Duodenal mucosa (tissue), 2 donors: ENCODE measurements around the gene CLCN7.
"Not testable (repeated sequence)": the region's sequence is repeated elsewhere in the genome, so short reads cannot be mapped to it uniquely, and the experiment has no call there.

ENCODE experiments used
- H3K27ac ChIP-seq: one replicate; pipeline ENCODE4 v1.7.0; 2013; ENCODE audit warnings: low read depth, low read length
- H3K27me3 ChIP-seq, 2 donors: one replicate each; pipeline ENCODE4 v1.7.0; 2013; ENCODE audit warnings: low read length in 2 of 2, control low read depth in 1 of 2; ENCODE audit not compliant: insufficient read depth in 2 of 2, control insufficient read depth in 1 of 2
- H3K36me3 ChIP-seq, 2 donors: one replicate each; pipeline ENCODE4 v1.7.0; 2013; ENCODE audit warnings: low read length in 2 of 2, control low read depth in 1 of 2; ENCODE audit not compliant: insufficient read depth in 2 of 2, control insufficient read depth in 1 of 2
- H3K4me1 ChIP-seq, 2 donors: one replicate each; pipeline ENCODE4 v1.7.0; 2013; ENCODE audit warnings: low read length in 2 of 2, control low read depth in 1 of 2; ENCODE audit not compliant: insufficient read depth in 2 of 2, control insufficient read depth in 1 of 2
- H3K4me3 ChIP-seq, 2 donors: one replicate each; pipeline ENCODE4 v1.7.0; 2013; ENCODE audit warnings: low read length in 2 of 2, low read depth in 1 of 2
- H3K9ac ChIP-seq, 2 donors: one replicate each; pipeline ENCODE4 v1.7.0; 2013; ENCODE audit warnings: low read length in 2 of 2, low read depth in 1 of 2
- H3K9me3 ChIP-seq, 2 donors: one replicate each; pipeline ENCODE4 v1.7.0; 2013; ENCODE audit warnings: low read length in 2 of 2, control low read depth in 1 of 2; ENCODE audit not compliant: control insufficient read depth in 1 of 2

The CLCN7 gene

DNA sequence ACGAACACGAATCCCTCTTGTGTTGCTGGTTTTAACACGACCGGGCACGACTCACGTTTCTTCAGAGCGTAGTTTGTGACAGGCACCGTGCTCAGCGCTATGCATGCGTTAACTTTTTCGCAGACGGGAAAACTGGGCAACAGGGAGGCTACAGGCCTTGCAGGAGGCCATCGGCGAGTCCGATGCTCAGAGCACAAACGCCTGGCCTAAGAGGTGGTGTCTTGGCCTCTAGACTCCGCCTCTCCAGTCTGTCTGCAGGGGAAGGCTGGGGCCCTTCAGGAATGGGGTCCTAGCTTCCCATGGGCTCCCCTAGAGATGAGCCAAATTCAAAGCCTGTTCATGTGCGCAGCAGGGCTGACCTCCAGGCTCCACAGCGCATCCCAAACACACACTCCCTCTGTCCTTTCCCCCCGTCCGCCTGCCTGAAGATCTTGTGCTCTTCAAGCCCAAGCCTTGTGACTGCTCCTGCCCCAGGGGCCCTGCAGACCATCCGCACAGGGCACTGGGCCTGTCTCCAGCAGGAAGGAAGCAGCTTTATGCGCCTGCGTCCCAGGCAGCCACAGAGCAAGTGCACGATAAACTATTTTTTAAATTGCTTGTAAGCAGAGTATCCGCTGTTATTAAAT lies 3.1 kb downstream of the CLCN7 start:
- Histone ChIP-seq H3K36me3 (no peaks in the 10 kb centered on the region), H3K27ac (no peak overlapping the region), H3K27me3 (no peaks in the 10 kb centered on the region), H3K4me3 (no peak overlapping the region), H3K9me3 (no peaks in the 10 kb centered on the region), H3K4me1 (peaks cover 13 to 32% of the 10 kb centered on the region in 2 donors), H3K9ac (no peak overlapping the region)

DNA sequence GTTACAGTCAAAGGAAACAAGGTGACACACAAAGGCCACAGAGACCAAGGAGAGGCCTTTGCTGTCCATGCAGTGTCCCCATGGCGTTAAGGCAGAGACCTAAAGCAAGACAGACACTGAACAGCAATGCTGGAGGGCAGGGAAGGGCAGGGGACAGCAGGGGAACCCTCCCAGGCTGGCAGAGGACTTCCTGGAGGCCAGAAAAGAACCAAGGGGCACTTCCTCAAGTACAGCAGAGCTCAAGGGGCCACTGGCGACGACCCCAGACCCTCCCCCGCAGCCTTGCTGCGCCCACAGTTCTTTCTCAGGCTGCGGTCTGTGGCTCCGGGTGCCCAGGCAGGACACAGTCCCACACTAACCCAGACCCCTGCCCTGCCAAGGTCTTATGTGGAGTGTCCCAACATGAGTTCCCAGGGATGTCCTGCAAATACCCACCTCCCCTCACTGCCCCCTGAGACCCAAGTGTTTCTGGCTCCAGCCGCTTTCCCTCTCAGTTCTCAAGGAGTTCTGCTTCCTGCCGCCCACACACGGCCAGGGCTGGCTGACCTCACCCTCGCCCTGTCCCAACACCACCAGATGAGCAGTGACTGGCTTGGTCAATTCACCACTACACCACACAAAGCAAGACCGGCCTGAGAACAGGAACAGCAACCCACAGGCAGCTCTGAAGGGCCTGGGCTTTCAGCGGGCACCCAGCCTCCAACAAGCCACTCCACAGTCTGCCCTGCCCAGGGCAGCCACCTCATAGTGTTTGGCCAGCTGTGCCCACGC lies 4.2 kb downstream of the CLCN7 start:
- peak overlapping the region; percentile 25 for H3K27ac ChIP-seq
- no peaks in the 10 kb centered on the region for H3K36me3 ChIP-seq
- H3K9ac ChIP-seq = peak overlapping the region in 1 of 2 donors; percentile 6

DNA sequence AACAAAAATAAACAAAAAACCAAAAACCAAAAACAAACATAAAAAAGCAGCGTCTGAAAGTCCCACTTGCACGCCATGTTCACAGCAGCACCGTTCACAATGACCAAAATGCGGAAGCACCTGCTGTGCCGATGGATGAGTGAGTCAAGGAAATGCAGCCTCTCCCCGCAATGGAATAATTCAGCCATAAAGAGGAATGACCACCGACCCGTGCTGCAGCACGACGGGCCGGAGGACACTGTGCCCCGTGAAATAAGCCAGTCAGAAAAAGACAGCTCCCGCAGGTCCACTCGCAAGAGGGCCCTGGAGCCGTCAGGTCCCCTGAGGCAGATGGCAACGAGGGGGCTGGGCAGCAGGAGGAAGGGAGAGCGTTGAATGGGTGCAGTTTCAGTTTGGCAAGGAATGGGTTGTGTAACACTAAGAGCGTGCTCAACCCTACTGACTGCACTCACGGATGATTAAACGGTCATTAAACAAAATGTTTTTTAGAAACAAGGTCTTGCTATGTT lies 5.1 kb downstream of the CLCN7 start:
- H3K36me3 ChIP-seq = no peaks in the 10 kb centered on the region
- no peak overlapping the region for H3K27ac ChIP-seq
- H3K4me3 ChIP-seq = no peak overlapping the region
- H3K9ac ChIP-seq = peak overlapping the region in 1 of 2 donors; percentile 6
- no peaks in the 10 kb centered on the region for H3K27me3 ChIP-seq
- H3K4me1 ChIP-seq = peaks cover 7 to 26% of the 10 kb centered on the region in 2 donors
- H3K9me3 ChIP-seq = no peaks in the 10 kb centered on the region

More for the DNA sequence above, 4.2 kb downstream of the CLCN7 start:
- Histone ChIP-seq H3K4me1 (peaks cover 11 to 30% of the 10 kb centered on the region in 2 donors), H3K4me3 (peak overlapping the region in 1 of 2 donors; percentile 5), H3K27me3 (no peaks in the 10 kb centered on the region), H3K9me3 (no peaks in the 10 kb centered on the region)

- not testable (repeated sequence) for H3K9me3 ChIP-seq, H3K36me3 ChIP-seq, H3K27me3 ChIP-seq, H3K27ac ChIP-seq, H3K9ac ChIP-seq, H3K4me3 ChIP-seq
- H3K4me1 ChIP-seq = peaks cover 5 to 24% of the 10 kb centered on the region in 2 donors
Observed at GRCh38 chr16:1469141-1469540, 5.7 kb downstream of the CLCN7 start.

GRCh38 chr16:1468426-1468810 lies 6.4 kb downstream of the CLCN7 start:
- Histone ChIP-seq H3K4me1 (peaks cover 0 to 17% of the 10 kb centered on the region in 2 donors), H3K27ac (no peak overlapping the region), H3K9ac (no peak overlapping the region), H3K4me3 (no peak overlapping the region), H3K9me3 (no peaks in the 10 kb centered on the region), H3K36me3 (peaks cover 0 to 5% of the 10 kb centered on the region in 2 donors), H3K27me3 (no peaks in the 10 kb centered on the region)

DNA sequence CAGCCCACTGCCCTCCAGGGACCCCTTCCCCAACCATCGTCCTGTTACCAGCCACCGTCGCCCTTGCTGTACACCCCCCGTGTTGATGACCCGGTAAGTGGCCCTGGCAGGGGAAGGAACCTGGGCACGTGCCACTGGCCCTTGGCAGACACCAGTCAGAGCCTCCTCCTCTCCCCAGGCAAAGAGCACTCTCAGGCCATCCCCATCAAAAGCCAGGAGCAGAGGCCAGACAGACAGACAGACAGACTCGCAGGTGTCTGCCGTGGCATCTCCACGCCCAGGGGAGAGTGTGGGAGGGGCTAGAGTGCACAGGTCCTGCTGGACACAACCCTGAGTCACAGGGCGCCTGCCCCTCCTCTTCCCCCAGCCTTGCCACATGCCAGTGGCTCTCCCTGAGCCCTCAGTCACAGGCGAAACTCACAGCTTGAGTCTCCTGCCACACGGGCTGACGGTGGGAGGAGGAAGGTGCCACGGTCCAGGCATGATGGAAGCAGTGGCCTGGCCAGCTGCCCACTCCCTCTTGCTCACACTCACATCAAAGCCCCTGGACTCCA lies 7.8 kb downstream of the CLCN7 start:
- H3K4me1 ChIP-seq = peaks cover 0 to 14% of the 10 kb centered on the region in 2 donors
- H3K27ac ChIP-seq = no peak overlapping the region
- no peaks in the 10 kb centered on the region for H3K27me3 ChIP-seq
- H3K36me3 ChIP-seq = peaks cover 0 to 5% of the 10 kb centered on the region in 2 donors
- H3K9ac ChIP-seq = no peak overlapping the region
- H3K4me3 ChIP-seq = no peak overlapping the region
- no peaks in the 10 kb centered on the region for H3K9me3 ChIP-seq

- no peak overlapping the region for H3K9ac ChIP-seq
- H3K36me3 ChIP-seq = peaks cover 3 to 7% of the 10 kb centered on the region in 2 donors
- peaks cover 0 to 7% of the 10 kb centered on the region in 2 donors for H3K4me1 ChIP-seq
- H3K9me3 ChIP-seq = no peaks in the 10 kb centered on the region
- H3K27ac ChIP-seq = no peak overlapping the region
- H3K4me3 ChIP-seq = no peak overlapping the region
- H3K27me3 ChIP-seq = no peaks in the 10 kb centered on the region
Observed at GRCh38 chr16:1466054-1466453, 8.8 kb downstream of the CLCN7 start.

DNA sequence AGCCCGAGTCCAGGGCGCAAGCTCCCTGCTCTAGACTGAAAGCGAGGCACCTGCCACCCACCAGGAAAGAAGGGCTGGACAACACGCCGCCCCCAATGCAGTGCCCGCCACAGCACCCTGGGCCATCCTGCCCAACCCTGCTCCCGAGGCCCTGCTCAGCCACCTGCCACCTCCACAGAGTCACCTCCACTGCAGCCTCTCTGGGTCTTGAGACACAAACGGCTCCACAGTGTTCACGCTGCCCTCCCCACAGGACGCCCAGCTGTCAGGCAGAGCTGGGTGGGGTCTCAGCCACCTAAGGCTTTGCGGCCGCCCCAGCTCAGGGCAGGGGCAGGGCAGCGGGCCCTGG lies 9.3 kb downstream of the CLCN7 start:
- Histone ChIP-seq H3K4me3 (no peak overlapping the region), H3K4me1 (peaks cover 0 to 3% of the 10 kb centered on the region in 2 donors), H3K9ac (no peak overlapping the region), H3K9me3 (no peaks in the 10 kb centered on the region), H3K36me3 (peaks cover 4 to 13% of the 10 kb centered on the region in 2 donors), H3K27ac (no peak overlapping the region), H3K27me3 (no peaks in the 10 kb centered on the region)

- Histone ChIP-seq H3K27ac (no peak overlapping the region), H3K9ac (no peak overlapping the region), H3K4me3 (no peak overlapping the region), H3K9me3 (no peaks in the 10 kb centered on the region), H3K36me3 (peaks cover 4 to 18% of the 10 kb centered on the region in 2 donors), H3K27me3 (no peaks in the 10 kb centered on the region), H3K4me1 (no peaks in the 10 kb centered on the region)
Observed at GRCh38 chr16:1464894-1465566, 9.8 kb downstream of the CLCN7 start.
